Gastroesophageal sphincter (tissue), 3 donors: Measurements from ENCODE around the gene IL7R.

Experiments used
- CTCF ChIP-seq, 4 experiments: fragments of 200-600 bp in 2 of 4; fragments of 450-650 bp in 2 of 4; sonication (generic) in 1 of 4; IDR thresholded peaks; one replicate each; pipeline ENCODE4 v1.5.1; 2017 to 2019; ENCODE audit warnings: antibody characterized with exemption in 4 of 4, mild to moderate bottlenecking in 2 of 4, moderate library complexity in 2 of 4
- EP300 ChIP-seq: sonication (generic); formaldehyde crosslinking; IDR thresholded peaks from one replicate; pipeline ENCODE4 v1.6.1; 2017; ENCODE audit warnings: antibody characterized with exemption, mild to moderate bottlenecking
- POLR2A ChIP-seq, 2 donors: fragments of 450-650 bp; IDR thresholded peaks; one replicate each; pipeline ENCODE4 v1.6.1; 2017; ENCODE audit warnings: antibody characterized with exemption in 2 of 2, mild to moderate bottlenecking in 2 of 2, moderate library complexity in 1 of 2
- POLR2AphosphoS5 ChIP-seq: sonication (generic); formaldehyde crosslinking; IDR thresholded peaks from one replicate; pipeline ENCODE4 v1.6.1; 2017; ENCODE audit warnings: antibody characterized with exemption

GRCh38 chr5:35859101-35859661 is 2.5 kb downstream of the IL7R start:
- TF ChIP-seq EP300 = no peak
- TF ChIP-seq CTCF (IDR thresholded peaks at IDR 0.05) = no peak
- no peak for TF ChIP-seq POLR2AphosphoS5
- TF ChIP-seq POLR2A (IDR thresholded peaks at IDR 0.05) = no peak
